Ramos (cell line): ENCODE measurements around the gene MYH11.

Experiments used
- in situ Hi-C: fragments of 300-500 bp; cut with MboI; formaldehyde crosslinking; loops from one replicate; pipeline ENCODE4 v1.14.3; 2022; ENCODE audit warnings: low sequenced_read_pairs; ENCODE audit not compliant: unreplicated experiment

Gene MYH11

GRCh38 chr16:15782573-15783365 is 74.1 kb downstream of the MYH11 start:
- in situ Hi-C loops, result no loop called here

- in situ Hi-C loops, result no loop called here
Observed at GRCh38 chr16:15781650-15782049, 75.2 kb downstream of the MYH11 start.

DNA sequence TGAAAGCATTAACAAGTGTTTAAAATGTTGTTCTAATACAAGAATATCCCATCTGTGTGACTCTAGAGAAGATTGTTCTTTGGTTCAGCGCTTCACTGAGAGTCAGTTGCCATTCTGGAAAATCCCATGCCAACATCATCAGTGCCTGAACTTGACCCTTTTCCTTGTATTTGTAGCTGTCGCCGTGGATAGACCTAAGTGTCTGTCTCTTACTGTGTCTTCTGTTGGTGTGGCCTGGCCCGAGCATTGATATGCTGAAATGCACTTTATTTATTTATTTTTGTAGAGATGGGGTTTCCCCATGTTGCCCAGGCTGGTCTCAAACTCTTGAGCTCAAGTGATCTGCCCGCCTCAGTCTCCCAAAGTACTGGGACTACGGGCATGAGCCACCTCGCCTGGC is 76.0 kb downstream of the MYH11 start:
- in situ Hi-C loops, result no loop called here

DNA sequence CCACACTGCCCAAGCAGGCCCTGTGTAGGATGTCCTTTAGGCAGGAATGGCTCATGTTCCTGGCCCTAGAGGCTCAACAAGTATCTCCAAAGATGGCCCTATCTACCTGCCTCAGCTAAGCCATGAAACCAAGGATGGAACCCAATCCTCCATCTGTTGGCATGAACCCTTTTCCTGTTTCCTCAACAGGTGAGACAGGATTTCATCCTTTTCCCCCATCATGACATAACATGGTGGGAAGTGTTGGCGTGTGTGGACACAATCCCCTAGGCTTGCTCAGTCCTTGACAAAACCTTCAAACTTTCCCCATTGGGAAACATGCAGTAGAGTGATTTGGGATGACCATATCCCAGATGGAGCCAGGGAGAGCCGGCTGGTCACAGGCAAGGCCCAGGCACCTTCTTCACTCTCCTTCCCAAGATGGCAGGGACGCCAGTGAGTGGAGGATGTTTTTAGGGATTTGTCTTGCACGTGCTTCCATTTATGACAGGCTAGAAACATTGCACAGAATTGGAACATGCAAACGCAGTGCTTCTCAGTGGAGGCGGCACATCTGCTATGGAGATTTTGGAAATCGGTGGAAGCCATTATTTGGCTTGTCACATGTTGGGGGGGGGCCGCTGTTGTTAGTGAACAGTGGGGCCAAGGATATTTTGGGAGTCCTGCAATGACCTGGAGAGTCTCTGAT is 77.0 kb downstream of the MYH11 start:
- in situ Hi-C loops, result loop anchor here (10.0 kb wide), 1 partner anchor 345 kb away; no protein-coding TSS in a partner anchor

GRCh38 chr16:15778999-15779614 is 77.7 kb downstream of the MYH11 start:
- in situ Hi-C loops, result loop anchor here (10.0 kb wide), 1 partner anchor 346 kb away; no protein-coding TSS in a partner anchor

DNA sequence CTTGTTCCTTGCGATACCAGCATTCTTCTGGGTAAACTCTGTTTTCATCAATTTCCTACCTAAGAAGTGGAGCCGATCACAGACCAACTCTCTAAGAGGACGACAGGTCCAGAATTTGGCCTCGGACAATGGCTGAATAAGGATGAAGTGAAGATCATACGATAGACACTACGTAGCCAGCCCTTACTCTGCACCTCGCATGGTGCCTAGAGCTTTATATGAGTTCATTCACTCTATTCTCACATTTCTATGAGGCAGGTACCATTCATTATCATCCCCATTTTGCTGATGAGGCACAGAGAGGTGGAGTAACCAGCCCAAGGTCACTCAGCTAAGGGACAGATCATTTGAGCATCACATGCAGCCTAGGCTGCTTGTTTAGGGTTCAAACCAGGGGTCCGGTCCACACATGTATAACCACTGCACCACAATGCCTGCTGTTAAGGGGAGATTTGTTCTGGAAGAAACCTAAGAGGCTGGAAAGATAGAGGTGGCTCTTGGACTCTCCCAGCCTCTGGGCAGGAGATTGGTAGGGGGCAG is 78.6 kb downstream of the MYH11 start:
- in situ Hi-C loops, result loop anchor here (10.0 kb wide), 1 partner anchor 347 kb away; no protein-coding TSS in a partner anchor

GRCh38 chr16:15777533-15778203 is 79.2 kb downstream of the MYH11 start:
- in situ Hi-C loops, result loop anchor here (10.0 kb wide), 1 partner anchor 347 kb away; no protein-coding TSS in a partner anchor

DNA sequence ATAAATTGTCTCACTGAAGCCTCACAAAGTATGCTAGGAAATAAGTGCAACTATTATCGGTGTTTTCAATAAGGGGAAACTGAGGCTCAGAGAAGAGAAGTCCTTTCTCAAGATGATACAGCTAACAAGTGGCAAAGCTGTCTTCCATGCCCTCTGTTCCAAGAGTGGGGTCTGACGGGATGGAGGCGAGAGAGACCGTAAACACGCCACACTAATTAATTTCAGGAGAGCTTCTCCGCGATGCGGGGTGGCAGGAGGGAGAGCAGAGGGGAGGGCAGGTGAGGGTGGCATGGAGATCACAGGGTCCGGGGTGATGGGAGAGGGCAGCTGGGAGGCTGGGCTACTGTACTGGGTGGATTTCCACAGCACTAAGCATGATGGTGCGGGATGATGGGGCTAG is 80.3 kb downstream of the MYH11 start:
- in situ Hi-C loops, result loop anchor here (10.0 kb wide), 1 partner anchor 348 kb away; no protein-coding TSS in a partner anchor

DNA sequence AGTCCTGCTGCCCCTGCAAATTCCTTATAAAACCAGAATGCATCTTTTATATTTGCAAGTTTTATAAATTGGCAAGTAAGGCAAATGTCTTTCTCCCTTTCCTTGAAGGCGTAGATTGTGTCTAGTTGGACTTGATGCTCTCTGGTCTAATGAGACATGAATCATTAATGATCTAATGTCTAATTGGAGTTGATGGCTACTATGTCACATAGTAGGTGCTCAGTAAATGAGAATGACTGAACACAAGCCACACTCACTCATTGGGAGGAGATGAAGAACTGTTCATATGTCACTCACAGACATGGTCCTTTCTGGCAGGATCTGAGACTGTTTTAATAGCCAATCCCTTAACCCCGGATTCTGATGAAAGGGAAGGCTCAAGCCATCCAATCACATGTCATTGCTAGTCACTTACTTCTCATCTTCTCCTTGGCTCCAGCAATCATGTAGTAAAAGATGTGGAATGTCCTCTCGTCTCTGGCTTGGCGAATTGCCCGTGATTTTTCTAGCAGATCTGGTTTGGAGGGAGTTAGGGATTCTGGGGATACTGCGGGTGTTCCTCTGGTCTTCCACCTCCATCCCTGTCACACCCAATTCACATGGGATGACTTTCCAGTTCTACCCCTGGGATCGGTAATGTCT is 81.0 kb downstream of the MYH11 start:
- in situ Hi-C loops, result loop anchor here (10.0 kb wide), 1 partner anchor 349 kb away; no protein-coding TSS in a partner anchor

- in situ Hi-C loops, result loop anchor here (10.0 kb wide), 1 partner anchor 350 kb away; no protein-coding TSS in a partner anchor
Observed at GRCh38 chr16:15775209-15775608, 81.6 kb downstream of the MYH11 start.

GRCh38 chr16:15773968-15774367 is 82.9 kb downstream of the MYH11 start:
- in situ Hi-C loops, result loop anchor here (10.0 kb wide), 1 partner anchor 351 kb away; no protein-coding TSS in a partner anchor

- in situ Hi-C loops, result loop anchor here (10.0 kb wide), 1 partner anchor 352 kb away; no protein-coding TSS in a partner anchor
Observed at GRCh38 chr16:15772579-15773293, 84.1 kb downstream of the MYH11 start.

GRCh38 chr16:15771694-15772093 is 85.1 kb downstream of the MYH11 start:
- in situ Hi-C loops, result loop anchor here (10.0 kb wide), 1 partner anchor 353 kb away; no protein-coding TSS in a partner anchor

DNA sequence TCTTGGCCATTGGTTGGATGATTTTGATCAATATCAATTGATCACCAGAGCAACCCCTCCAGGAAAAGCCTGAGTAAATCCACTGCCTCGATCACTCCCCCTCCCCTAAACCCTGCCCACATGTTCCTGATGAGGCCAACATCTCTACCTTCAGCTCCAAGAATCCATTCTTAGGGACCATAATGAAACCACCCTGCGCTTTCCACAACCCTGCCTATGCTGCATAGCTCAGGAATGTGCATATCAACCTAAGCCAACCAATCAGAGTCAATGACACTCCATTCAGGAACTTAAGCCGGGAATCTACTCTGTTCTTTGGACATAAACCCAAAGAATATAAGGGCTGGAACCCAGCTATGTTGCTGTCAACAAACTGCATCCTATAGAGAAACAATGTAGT is 86.3 kb downstream of the MYH11 start:
- in situ Hi-C loops, result loop anchor here (10.0 kb wide), 1 partner anchor 354 kb away; no protein-coding TSS in a partner anchor

GRCh38 chr16:15770107-15770506 is 86.7 kb downstream of the MYH11 start:
- in situ Hi-C loops, result loop anchor here (10.0 kb wide), 1 partner anchor 355 kb away; no protein-coding TSS in a partner anchor

GRCh38 chr16:15769239-15769638 is 87.6 kb downstream of the MYH11 start:
- in situ Hi-C loops, result no loop called here

DNA sequence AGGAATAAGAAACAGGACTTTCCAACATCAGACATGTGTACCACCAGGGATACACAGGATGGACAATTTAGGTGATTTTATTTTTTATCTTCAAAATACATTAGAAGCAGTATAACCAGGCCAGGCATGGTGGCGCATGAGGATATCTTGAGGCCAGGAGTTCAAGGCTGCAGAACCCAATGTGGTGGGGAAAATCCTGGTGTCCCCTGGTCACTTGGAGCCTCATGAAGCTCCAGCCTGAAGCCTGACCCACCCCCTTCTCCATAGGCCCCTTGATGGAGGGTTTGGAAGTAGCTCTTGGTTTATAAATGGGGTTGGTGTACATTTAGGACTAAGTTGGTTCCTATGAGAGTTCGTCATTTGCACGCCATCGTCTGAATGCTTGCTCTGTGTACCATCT is 88.6 kb downstream of the MYH11 start:
- in situ Hi-C loops, result no loop called here

- in situ Hi-C loops, result no loop called here
Observed at GRCh38 chr16:15766918-15767317, 89.9 kb downstream of the MYH11 start.
